ENCODE measurements around the gene SLA2.

- TF ChIP-seq CTCF (conservative IDR thresholded peaks at IDR 0.05) (no peak), ZFX (IDR thresholded peaks at IDR 0.05) (no peak)
Measured at GRCh38 chr20:36573103-36573797, 72.7 kb downstream of the SLA2 start, which contains the start of gene TGIF2.
